Fibroblast of skin of scalp (primary cell): ENCODE data around the gene TMEM141. TPM values are rescaled to one million over a fixed set of nuclear protein-coding genes. Genes with fewer than 3 reads are reported as not detected.
A peak's percentile ranks its signal among the peaks of the same experiment; 100 is the strongest.

Experiments used
- DNase-seq: peaks from one replicate; pipeline ENCODE4 v3.0.0-alpha.2; 2013
- polyA plus RNA-seq, 2 experiments: library from polyadenylated mRNA; unstranded; fragments of 120-200 nt; gene quantifications; one replicate each; pipeline ENCODE4 v1.2.1, GENCODE V29; 2013; ENCODE audit not compliant: insufficient read length in 2 of 2

The TMEM141 gene
- polyA plus RNA-seq (2013, experiment 1 of 2; ENCODE audit: insufficient read length) = 52.1 TPM
- polyA plus RNA-seq (2013, experiment 2 of 2; ENCODE audit: insufficient read length) = 47.3 TPM

DNA sequence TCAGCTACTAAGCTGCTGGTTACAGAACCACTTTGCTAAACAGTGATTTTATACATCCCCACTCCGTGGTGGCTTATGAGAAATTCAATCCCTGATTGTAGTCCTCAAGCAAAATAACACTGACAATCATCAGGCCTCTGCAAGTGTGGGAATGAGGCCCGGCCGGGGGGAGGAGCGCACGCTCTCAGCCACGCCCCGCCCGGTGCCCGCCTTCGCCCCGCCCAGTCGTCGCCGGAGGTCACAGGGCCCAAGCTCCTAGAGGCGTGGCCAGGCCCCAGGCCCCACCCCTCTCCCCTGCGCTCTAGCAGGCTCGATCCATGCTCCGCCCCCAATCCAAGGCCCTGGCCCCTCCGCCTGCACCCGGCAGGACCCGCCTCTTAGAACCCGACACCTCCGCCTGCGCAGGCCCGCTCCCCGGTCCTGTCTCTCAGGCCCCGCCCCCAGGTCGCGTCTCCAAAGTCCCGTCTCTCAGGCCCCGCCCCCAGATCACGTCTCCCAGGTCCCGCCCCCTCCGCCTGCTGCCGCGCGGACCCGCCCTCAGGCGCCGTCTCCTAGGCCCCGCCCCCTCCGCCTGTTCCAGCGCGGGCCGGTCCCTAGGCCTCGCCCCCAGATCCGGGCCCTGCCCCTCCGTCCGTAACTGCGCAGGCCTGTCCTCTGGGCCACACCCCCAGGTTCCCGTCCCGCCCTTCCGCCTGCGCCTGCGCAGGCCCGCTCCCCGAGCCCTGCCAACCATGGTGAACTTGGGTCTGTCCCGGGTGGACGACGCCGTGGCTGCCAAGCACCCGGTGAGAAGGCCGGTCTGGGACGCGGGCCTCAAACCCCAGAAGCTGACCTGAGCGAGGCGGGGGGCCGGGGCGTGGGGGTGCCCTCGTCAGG, at the start of gene TMEM141:
Gene TMEM141, plus strand, starts transcription at position 705 of the 876 bp plus-strand sequence. Its CDS starts 27 bp downstream, at position 732.
- DNase-seq = peak; percentile 99

DNA sequence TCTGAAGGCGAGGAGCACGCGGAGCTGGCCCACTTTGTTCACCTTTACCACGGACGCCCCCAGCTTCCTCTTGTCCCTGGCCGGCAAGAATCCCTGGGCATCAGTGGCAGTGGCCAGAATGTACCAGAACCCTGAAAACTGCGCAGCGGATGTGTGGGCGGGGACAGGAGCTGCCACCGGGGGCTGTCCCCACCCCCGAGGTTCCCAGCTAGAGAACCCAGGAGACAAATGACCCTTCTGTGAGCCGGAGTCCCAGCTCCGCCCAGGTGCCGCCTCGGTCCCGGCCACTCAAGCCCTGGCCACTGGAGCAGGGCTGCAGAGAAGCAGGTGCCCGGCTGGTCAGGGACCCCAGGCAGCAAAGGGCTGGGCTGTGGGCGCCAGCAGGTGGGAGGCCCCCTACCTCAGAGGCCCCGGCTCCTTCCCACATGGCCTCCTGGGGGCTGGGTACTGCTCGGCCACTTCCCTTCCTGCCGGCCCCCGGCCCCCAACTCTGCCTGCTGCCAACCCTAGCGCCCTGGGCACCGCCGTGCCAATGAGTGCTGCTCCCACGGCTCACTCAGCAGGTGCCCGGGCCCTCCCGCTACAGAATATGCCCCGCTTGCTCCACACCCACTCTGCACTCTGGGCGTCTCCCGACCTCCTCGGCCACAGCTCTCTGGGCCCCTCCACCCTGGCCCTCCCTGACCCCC, 49.1 kb upstream of the TMEM141 start:
- DNase-seq = no peak

DNA sequence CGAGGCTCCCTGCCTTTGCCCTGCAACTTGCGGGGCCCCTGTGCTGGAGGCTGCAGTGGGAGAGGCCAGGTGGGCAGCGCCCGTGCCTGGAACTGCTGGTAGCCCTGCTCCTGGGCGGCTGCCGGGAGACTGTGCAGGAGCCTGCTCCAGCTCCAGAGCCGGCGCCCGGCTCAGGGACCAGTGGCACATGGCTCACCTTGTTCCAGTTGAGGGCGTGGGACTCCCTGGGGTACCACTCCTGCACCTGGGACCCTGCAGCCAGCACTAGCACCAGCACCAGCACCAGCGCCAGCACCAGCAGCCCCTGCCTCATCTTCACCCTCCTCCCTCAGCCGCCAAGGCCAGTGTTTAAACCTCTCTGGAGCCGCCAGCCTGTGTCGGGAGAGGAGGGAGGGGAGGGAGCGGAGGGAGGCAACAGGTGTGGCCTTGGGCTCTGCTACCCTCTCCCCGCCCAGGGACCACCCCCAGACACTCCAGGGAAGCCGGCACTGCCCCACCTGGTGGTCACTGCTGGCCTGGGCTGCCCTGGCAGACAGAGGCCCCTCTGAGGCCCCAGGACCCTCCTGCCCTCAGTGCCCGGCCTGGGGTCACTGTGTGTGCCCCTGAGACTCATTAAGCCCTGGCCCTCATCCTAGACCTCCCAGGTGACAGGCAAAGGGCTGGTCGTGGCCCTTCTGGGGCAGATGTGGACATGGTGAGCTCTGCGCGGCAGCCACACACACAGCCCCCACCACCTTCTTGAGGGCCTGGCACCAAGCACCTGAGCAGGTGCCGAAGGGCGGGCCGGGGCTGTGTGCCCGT, 48.4 kb upstream of the TMEM141 start, which contains the start of gene LCN10:
Gene LCN10, minus strand, starts transcription at position 350 of the 801 bp plus-strand sequence. Its CDS starts 37 bp downstream, at position 313.
- no peak for DNase-seq

DNA sequence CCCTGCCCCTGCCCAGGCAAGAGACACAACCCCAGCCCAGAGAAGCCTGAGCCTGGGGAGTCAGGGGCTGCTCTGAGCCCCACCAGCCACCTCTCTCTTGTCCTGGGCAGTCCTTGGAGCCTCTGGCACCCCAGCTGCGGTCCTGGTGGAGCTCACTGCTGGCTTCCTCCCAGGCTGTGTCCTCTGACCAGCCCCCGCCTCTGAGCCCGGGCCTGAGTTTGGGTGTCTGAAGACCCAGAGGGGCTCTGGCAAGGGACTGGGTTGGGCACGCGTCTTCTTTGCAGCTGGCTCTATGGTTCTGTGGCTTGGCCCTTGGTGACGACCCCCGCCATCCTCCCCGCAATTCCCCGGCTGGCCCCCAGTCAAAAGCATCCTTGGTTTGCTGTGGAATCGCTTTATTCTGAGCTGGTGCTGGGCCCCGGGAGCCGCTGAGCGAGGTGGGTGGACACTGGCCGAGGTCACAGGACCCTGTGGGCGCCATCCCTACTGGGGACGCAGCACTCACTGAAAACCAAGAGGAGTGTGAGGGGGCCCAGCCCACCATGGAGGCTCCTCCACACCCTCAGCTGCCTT, 47.4 kb upstream of the TMEM141 start:
- no peak for DNase-seq

DNA sequence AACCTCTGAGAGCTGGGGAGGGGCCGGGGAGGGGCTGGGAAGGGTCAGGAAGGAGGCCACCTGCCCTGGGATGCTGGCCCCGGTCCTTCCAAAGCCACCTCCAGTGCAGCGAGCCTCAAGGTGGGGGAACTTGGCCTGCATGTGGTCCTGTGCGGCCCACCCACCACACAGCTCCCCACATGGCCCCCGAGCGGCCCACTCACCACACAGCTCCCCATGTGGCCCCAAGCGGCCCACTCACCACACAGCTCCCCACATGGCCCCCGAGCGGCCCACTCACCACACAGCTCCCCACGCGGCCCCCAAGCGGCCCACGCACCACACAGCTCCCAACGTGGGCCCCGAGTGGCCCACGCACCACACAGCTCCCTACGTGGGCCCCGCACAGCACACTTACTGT, 46.4 kb upstream of the TMEM141 start:
- no peak for DNase-seq

DNA sequence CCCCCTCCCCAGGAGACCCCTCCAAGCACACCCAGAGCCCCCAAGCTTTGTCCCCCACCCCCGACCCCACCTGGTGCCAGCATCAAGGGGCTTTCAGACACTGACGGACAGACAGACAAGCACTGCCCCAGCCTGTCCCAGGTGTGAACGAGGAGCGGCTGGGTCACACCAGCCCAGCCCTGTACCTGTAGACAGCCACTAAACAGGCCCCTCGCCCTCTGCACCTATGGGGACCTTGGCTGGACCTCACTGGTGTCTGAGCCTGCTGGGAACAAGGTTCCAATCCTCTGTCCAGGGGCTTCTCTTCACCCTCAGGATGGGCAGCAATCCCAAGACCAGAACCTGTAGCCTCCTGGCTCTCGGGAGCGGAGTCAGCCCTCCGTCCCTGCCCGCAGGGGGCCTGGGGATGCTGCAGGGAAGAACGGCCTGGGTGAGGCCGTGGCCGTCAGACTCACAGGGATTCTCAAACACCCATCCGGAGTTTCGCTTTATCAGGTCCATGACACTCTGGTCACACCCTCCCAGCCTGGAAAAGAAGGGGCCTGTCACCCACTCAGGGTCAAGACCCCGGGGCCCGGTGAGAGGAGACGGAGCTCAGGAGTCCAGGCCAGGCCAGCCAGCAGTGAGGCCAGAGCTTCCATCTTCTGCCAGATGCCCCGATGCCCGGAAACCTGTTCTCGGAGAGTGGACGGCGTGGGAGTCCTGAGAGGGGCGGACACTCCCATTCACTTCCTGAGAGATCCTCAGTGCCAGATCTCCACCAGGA, 45.6 kb upstream of the TMEM141 start:
- DNase-seq = no peak

DNA sequence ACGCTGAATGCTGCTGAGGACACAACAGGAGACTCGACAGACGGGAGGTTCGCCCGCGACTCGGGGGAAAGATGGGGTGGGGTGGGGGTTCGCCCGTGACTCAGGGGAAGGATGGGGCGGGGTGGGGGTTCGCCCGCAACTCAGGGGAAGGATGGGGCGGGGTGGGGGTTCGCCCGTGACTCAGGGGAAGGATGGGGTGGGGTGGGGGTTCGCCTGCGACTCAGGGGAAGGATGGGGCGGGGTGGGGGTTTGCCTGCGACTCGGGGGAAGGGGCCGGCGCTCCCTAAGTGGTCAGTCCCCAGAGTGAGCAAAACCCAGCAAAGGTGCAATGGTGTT, 45.0 kb upstream of the TMEM141 start:
- DNase-seq = no peak

DNA sequence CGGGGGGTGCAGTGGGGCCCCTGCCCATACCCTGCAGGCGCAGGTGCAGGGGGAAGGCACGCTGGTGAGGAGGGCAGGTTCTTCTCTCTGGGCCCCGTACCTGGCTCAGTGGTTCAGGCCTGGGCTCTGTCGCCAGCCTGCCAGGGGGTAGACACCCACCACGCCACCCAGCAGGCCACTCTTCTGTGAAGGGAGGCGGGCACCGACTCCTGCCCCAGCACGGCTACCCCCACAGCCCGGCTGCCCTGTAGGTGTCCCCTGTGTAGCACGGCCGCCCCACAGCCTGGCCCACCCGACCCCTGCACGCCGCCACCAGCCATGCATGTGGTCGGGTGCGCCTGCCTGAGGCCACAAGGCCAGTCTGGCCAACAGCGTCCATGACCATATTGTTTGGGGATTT, 44.5 kb upstream of the TMEM141 start:
- no peak for DNase-seq

DNA sequence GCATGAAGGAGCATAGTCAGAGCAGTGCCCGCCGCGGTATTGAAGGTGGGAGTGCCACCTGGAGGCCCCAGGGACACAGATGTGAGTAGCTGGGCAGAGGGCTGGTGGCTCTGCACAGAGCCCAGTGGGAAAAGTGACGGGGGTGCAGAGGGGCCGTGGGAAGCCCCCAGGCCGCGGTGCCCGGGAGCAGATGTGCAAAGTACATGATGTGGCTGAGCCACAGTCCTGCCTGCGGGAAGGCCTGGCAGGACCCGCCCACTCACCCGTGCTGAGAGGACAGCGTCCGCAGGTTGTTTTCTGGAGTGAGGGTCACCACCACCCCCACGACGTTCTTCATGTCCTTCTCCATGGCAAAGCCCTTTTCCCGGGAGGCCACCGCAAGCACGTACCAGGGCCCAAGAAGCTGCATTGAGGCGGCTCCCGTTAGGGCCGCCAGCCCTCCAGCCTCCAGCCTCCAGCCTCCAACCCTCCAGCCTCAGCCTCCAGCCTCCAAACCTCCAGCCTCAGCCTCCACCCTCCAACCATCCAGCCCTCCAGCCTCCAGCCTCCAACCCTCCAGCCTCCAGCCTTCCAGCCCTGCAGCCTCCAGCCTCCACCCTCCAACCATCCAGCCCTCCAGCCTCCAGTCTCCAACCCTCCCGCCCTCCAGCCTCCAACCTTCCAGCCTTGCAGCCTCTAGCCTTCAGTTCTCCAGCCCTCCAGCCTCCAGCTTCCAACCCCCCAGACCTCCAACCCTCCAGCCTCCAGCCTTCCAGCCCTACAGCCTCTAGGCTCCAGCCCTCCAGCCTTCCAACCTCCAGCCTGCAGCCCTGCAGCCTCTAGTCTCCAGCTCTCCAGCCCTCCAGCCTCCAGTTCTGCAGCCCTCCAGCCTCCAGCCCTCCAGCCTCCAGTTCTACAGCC, 43.7 kb upstream of the TMEM141 start:
- no peak for DNase-seq

DNA sequence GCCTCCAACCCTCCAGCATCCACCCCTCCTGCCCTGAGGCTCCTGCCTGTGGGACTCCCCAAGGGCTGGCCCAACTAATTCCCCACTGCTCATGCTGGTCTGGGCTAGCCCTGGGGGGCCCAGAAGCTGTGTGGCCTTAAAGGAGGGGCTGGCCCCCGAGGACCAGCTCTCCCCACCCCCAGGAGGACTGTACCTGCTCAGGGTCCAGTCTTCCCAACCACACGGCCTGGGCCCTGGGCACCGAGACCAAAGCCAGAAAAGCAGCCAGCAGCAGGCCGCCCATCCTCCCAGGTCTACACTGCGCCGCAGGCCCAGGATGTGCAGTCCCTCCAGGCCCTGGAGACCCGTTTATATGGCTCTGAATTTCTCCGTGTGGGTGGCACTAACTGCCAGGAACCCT, 42.9 kb upstream of the TMEM141 start, which contains the start of gene LCN6:
Gene LCN6, minus strand, starts transcription at position 325 of the 400 bp plus-strand sequence. Its CDS starts 42 bp downstream, at position 283.
- DNase-seq = no peak

DNA sequence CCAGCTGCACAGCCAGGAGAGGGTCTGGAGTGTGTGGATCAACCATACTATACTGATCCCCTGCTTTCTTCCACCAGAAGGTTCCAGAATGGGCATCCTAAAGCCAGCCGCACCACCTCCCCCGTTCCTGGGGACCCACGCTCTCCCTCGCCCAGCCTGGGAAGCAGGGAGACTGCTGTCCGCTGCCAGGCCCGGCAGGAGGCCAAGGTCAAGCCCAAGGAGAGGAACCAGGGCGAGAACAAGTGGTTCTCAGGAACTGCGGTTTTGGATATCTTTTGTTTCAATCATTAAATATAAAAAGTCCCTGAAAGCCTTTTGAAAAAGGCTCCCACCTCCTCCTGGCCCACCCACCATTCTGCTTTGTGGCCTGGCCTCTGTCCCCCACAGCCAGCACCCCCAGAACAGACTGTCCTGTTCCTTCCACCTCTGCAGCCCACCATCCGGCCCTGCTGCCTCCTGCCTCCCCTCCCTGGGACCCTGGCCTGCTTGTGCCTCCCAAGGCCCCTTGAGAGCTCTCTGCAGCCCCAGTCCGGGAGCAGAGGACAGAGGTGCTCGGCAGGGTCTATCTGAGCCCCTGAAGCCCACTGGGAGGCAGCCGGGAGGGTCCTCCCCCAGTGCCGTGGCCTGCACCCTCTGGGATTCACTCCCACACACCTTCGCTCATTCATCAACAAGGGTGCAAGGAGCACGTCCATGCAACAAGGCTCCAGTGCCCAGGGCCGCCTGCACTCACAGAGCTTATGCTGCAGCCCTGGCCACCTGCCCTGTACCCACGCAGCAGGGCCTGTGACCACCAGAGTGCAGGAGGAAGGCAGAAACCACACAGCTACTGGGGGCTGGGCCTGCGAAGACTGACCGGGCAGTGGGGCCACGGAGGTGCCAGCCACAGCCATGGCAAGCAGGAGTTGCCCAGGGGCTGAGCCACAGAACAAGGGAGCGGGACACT, 42.2 kb upstream of the TMEM141 start:
- DNase-seq = no peak

DNA sequence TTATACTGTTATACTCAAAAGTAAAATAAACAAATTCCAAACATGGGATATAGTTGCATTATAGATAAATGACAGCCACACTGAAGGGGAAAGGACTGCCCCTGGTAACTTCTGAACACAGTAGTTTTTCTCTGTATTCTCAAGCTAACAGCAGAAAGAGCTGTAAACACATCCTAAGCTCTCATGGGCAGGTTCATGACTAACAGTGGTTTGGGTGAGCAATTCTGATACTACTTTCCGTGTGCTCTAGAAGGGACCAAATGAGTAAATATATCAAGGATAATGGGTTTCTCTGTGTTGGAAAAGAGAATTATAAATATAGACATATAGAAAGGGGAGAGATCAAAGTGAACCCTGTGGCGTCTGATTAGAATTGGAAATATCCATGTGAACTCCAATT, 40.6 kb upstream of the TMEM141 start:
- no peak for DNase-seq

DNA sequence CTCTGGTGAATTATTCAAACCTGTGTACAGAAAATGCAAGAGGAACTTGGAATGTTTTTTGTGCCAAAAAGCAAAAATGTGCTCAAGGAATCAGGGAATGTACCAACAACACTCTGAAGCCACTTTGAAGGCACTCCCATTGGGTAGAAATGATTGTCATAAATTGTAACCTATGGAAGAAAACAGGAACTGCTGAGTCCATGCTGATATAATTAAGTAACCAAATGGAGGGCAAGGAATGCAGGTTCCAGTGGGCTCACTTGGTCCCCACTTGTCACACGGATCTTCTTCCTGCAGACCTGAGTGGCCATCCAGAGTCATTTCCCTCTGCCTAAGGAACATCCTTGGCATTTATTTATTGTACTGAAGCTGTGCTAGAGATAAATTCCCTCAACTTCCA, 39.9 kb upstream of the TMEM141 start:
- no peak for DNase-seq

DNA sequence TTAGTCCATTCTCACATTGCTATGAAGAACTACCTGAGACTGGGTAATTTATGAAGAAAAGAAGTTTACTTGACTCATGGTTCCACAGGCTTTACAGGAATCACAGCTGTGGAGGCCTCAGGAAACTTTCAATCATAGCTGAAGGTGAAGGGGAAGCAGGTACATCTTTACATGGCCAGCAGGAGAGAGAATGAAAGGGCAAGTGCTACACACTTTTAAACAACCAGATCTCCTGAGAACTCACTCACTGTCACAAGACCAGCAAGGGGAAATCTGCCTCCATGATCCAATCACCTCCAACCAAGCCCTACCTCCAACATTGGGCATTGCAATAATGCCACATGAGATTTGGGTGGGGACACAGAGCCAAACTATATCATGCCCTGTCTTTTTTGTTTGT, 39.3 kb upstream of the TMEM141 start:
- DNase-seq = no peak

DNA sequence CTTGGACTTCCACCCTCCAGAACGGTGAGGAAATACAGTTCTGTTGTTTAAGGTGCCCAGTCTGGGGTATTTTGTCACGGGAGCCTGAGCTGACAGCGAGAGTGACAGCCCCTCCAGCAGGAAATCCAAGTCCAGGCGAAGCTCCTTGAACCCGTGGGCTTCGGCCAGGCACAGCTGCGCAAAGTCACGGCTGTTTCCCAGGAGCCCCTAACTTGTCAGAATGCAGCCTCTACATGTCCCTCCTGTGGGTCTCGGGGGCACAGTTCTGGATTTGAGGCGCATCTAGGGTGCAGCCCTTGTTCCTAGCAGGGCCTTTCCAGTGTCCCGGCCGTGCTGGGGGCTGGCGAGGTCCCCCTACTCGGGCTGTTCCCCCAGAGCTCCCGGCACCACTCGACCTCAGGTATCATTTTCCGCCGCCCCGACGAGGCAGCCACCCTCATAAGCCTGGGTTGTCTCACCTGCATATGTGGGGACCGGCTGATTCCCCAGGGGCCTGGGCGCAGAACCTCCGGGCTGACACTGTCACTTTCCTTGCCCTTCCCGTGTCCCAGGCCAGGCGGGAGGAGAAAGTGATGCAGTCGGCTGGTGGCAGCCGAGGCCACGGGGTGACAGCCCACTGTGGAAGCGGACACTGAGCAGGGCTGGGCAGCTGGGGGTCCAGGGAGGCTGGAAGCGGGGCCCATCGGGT, 37.6 kb upstream of the TMEM141 start:
- DNase-seq = no peak

DNA sequence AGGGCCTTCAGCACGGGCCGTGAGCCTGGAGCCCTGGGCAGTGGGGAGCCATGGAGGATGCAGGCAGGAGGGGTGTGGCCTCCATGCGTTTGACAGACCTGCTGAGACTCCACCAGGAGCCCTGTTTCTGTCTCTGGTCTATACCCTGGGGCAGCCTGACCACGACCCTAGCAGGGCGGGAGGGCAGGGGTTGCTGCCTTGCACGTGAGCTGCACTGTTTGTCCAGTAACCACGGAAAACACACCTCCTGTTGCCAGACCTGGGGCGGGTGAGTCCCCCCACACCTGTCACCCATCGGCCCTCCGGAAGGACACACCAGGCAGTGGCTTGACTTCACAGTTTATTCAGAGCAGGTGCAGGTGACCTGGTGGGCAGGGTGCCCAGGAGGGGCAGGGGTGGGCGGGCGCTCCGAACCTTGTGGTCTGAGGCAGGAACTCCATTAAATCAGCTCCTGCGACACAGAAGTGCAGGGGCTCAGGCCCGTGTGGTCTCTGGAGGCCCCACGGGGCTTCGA, 37.0 kb upstream of the TMEM141 start:
- DNase-seq = no peak

DNA sequence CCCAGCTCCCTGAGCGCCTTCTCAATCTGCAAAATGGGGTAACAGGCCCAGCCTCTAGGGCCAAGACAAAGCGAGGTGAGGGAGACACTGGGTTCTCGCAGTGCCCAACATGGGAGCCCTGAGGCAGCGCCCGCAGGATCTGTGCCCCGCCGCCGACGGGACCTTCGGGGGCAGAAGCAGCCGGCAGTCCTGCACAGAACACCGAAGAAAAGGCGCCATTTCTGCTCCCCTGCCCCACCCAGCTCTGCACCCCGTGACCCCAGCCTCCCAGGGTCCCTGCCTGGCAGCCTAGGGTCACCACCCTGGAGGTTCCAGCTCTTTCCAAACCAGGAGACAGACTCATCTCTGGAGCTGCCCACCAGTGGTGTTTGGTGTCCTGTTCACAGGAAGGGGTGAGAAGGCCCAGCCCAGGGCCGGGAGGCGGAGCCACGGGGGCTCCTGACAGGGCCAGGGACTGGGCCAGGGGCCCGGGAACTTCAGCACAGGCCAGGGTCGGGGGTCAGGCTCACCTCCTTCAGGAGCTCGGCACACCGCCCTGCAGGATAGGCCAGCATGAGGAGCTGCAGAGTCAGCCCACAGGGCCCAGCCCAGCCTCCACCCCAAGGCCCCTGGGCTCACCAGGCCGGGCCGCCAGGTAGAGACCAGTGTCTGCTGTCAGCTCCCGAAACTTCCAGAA, 36.4 kb upstream of the TMEM141 start:
- DNase-seq = no peak
